Activated T-helper 1 cell treated with anti-CD3 and anti-CD28 coated beads, Interleukin-12 subunit alpha, Interleukin-12 subunit beta, Interleukin-2, Interleukin-4 antibody, amounts not matched to agents 30 ng/mL and 10 ng/mL and 1 ng/mL, durations not matched to agents 14 hours and 24 hours and 36 hours (primary cell): ENCODE measurements around the gene CLCA2. TPM values are rescaled to one million over a fixed set of nuclear protein-coding genes. Genes with fewer than 3 reads are reported as not detected.

Experiments
- DNase-seq: peaks from one replicate; pipeline ENCODE4 v3.0.0; 2021; ENCODE audit warnings: low spot score
- H3K27ac Mint-ChIP-seq: one replicate; pipeline ENCODE4 v1.8.0; 2021; ENCODE audit warnings: mild to moderate bottlenecking, mixed read lengths
- H3K27me3 Mint-ChIP-seq: one replicate; pipeline ENCODE4 v1.8.0; 2022; ENCODE audit warnings: mild to moderate bottlenecking, moderate library complexity, mixed read lengths; ENCODE audit not compliant: insufficient read depth
- H3K36me3 Mint-ChIP-seq: one replicate; pipeline ENCODE4 v1.8.0; 2021; ENCODE audit warnings: low read depth, mixed read lengths
- H3K4me1 Mint-ChIP-seq: one replicate; pipeline ENCODE4 v1.8.0; 2021; ENCODE audit warnings: low read depth, mixed read lengths
- H3K4me3 Mint-ChIP-seq: one replicate; pipeline ENCODE4 v1.8.0; 2021; ENCODE audit warnings: mild to moderate bottlenecking, moderate library complexity, mixed read lengths
- H3K9me3 Mint-ChIP-seq: one replicate; pipeline ENCODE4 v1.8.0; 2021; ENCODE audit warnings: mixed read lengths
- intact Hi-C: fragments of 100-400 bp; cut with micrococcal nuclease; formaldehyde crosslinking; loops from one replicate; pipeline ENCODE4 v1.15.1; 2024
- total RNA-seq: library from RNA; stranded (reverse); gene quantifications from 2 replicates; pipeline ENCODE4 v1.2.3, GENCODE V29; 2022

Gene CLCA2
- total RNA-seq, 1 donor from 2014 or later = not detected

- Mint-ChIP-seq H3K27ac (peak within 1 kb of the TSS; percentile 96), H3K36me3 (peaks cover 12% of the 10 kb centered on the region), H3K9me3 (peaks cover 7% of the 10 kb centered on the region), H3K27me3 (no peaks in the 10 kb centered on the region), H3K4me1 (peaks cover 54% of the 10 kb centered on the region), H3K4me3 (peak within 1 kb of the TSS; percentile 97)
- intact Hi-C loops = loop anchor here (1.0 to 10.0 kb wide), 10 partner anchors 8 to 1121 kb away; partner anchors contain the start of genes BCL10, HS2ST1, SELENOF and SH3GLB1
- DNase-seq = peak; percentile 90
These were observed 28.0 kb upstream of the CLCA2 start, which contains the start of gene ODF2L for GRCh38 chr1:86395751-86396497. ODF2L (minus strand) TSS chr1:86396323; CDS start chr1:86387027, 9,296 bp downstream.

- H3K27me3 Mint-ChIP-seq = no peaks in the 10 kb centered on the region
- peaks cover under 1% of the 10 kb centered on the region for H3K9me3 Mint-ChIP-seq
- intact Hi-C loops = loop anchor here (1.0 to 10.0 kb wide), 10 partner anchors 8 to 1122 kb away; partner anchors contain the start of genes BCL10, HS2ST1, SELENOF and SH3GLB1
- peaks cover 7% of the 10 kb centered on the region for H3K36me3 Mint-ChIP-seq
- peak overlapping the region; percentile 97 for H3K4me3 Mint-ChIP-seq
- H3K4me1 Mint-ChIP-seq = peaks cover 49% of the 10 kb centered on the region
- DNase-seq = no peak
- H3K27ac Mint-ChIP-seq = peak overlapping the region; percentile 96
These were observed 27.5 kb upstream of the CLCA2 start for GRCh38 chr1:86396498-86396890.

GRCh38 chr1:86409416-86410021 lies 14.5 kb upstream of the CLCA2 start:
- no peaks in the 10 kb centered on the region for H3K4me1 Mint-ChIP-seq
- H3K27ac Mint-ChIP-seq = no peak overlapping the region
- no peaks in the 10 kb centered on the region for H3K36me3 Mint-ChIP-seq
- intact Hi-C loops = no loop called here
- H3K27me3 Mint-ChIP-seq = peaks cover 16% of the 10 kb centered on the region
- no peaks in the 10 kb centered on the region for H3K9me3 Mint-ChIP-seq
- no peak for DNase-seq
- no peak overlapping the region for H3K4me3 Mint-ChIP-seq

GRCh38 chr1:86410879-86411278 lies 13.1 kb upstream of the CLCA2 start:
- Mint-ChIP-seq H3K27me3 (peaks cover 13% of the 10 kb centered on the region), H3K9me3 (no peaks in the 10 kb centered on the region)
- intact Hi-C loops = no loop called here

DNA sequence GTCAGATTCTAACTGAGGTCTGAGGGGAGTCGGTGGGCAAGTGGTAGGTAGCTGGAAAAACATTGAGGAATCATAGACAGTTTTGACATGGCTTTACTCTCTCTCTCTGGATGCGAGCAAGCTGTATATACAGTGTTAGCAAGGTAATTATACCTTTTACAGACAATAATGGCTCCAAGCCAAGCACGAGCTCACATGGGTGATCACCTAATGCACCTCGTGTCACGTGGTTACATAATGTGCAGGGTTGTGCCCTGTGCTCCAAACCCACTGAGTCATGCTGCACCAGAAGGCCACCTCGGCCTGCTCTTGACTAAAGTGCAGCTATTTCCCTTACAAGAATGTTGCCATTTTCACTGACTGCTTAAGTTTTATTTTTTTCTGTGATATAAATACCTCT lies 7.6 kb upstream of the CLCA2 start:
- H3K4me3 Mint-ChIP-seq = no peak overlapping the region
- H3K36me3 Mint-ChIP-seq = no peaks in the 10 kb centered on the region
- H3K27me3 Mint-ChIP-seq = peaks cover 2% of the 10 kb centered on the region
- intact Hi-C loops = no loop called here
- H3K9me3 Mint-ChIP-seq = no peaks in the 10 kb centered on the region
- H3K27ac Mint-ChIP-seq = no peak overlapping the region
- DNase-seq = no peak
- H3K4me1 Mint-ChIP-seq = peaks cover 5% of the 10 kb centered on the region

More at GRCh38 chr1:86410879-86411278, 13.1 kb upstream of the CLCA2 start:
- Mint-ChIP-seq H3K4me1 (no peaks in the 10 kb centered on the region), H3K27ac (no peak overlapping the region), H3K4me3 (no peak overlapping the region), H3K36me3 (no peaks in the 10 kb centered on the region)
- DNase-seq = no peak

DNA sequence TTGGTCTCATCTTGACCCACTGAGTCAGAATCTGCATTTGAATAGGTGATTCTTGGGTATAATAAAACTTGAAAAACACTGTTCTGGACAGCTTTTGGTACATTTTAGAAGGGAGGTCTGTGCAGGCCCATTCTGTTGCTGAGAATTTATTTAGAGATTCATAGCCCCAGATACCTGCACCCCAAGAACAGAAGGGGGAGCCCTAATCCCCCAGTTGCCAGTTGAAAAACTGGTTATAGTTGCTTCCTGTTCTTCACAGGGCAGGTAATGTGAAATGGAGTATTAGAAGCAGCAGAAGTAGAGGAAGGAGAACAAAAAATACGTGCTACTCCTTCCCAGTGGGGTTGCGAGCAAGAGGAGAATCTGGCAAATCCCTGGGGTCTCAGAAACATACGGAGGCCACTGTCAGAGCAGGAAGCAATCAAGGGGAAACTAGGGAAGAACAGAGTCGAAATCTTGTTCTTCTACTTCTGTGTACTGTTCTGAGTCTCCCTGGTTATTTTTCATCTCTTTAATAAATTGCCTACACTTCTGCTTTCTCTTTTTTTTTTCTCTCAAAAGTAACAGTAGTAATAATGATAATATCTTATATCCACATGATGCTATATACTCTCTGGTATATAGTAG lies 4.6 kb upstream of the CLCA2 start:
- H3K4me3 Mint-ChIP-seq = no peak overlapping the region
- peak; percentile 29 for DNase-seq
- intact Hi-C loops = loop anchor here (1.0 to 2.0 kb wide), 2 partner anchors 39 to 83 kb away; no protein-coding TSS in a partner anchor
- no peaks in the 10 kb centered on the region for H3K36me3 Mint-ChIP-seq
- no peak overlapping the region for H3K27ac Mint-ChIP-seq
- no peaks in the 10 kb centered on the region for H3K9me3 Mint-ChIP-seq
- peaks cover 3% of the 10 kb centered on the region for H3K27me3 Mint-ChIP-seq
- peaks cover 5% of the 10 kb centered on the region for H3K4me1 Mint-ChIP-seq

- no peaks in the 10 kb centered on the region for H3K36me3 Mint-ChIP-seq
- intact Hi-C loops = no loop called here
- DNase-seq = no peak
- H3K4me3 Mint-ChIP-seq = no peak overlapping the region
- H3K27me3 Mint-ChIP-seq = peaks cover 3% of the 10 kb centered on the region
- no peak overlapping the region for H3K27ac Mint-ChIP-seq
- no peaks in the 10 kb centered on the region for H3K9me3 Mint-ChIP-seq
- peaks cover 5% of the 10 kb centered on the region for H3K4me1 Mint-ChIP-seq
These were observed 2.2 kb upstream of the CLCA2 start for GRCh38 chr1:86421601-86422280.

DNA sequence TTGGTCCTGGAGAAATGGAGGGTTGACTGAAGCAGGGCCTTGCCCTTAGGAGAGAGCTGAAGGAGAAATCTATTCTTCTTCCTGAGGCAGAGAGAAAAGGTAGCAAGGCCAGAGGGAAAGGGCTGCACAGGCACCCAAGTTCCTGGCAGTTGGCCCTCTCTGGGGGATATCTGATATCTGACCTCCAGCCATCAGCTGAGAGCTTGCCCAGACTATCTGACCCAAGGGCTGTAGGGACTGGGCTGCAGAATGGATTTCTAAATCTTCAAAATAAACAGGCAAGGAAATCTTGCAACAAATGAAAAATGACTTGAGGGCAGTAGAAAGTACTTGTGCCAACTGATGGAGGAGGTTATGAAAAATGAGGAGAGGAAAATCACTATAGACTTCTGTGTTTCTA lies 498 bp upstream of the CLCA2 start:
- H3K27me3 Mint-ChIP-seq = peaks cover 3% of the 10 kb centered on the region
- H3K9me3 Mint-ChIP-seq = no peaks in the 10 kb centered on the region
- no peaks in the 10 kb centered on the region for H3K36me3 Mint-ChIP-seq
- no peak overlapping the region for H3K27ac Mint-ChIP-seq
- no peak for DNase-seq
- intact Hi-C loops = no loop called here
- H3K4me3 Mint-ChIP-seq = no peak overlapping the region
- H3K4me1 Mint-ChIP-seq = peaks cover 5% of the 10 kb centered on the region

GRCh38 chr1:86429122-86429725 lies 5.3 kb downstream of the CLCA2 start:
- no peaks in the 10 kb centered on the region for H3K4me1 Mint-ChIP-seq
- H3K27ac Mint-ChIP-seq = no peak overlapping the region
- no peak overlapping the region for H3K4me3 Mint-ChIP-seq
- intact Hi-C loops = no loop called here
- no peak for DNase-seq
- peaks cover 2% of the 10 kb centered on the region for H3K27me3 Mint-ChIP-seq
- H3K9me3 Mint-ChIP-seq = no peaks in the 10 kb centered on the region
- H3K36me3 Mint-ChIP-seq = no peaks in the 10 kb centered on the region

GRCh38 chr1:86429835-86430234 lies 5.9 kb downstream of the CLCA2 start:
- Mint-ChIP-seq H3K4me3 (no peak overlapping the region), H3K4me1 (no peaks in the 10 kb centered on the region), H3K27me3 (peaks cover 2% of the 10 kb centered on the region), H3K27ac (no peak overlapping the region), H3K9me3 (no peaks in the 10 kb centered on the region), H3K36me3 (no peaks in the 10 kb centered on the region)
- intact Hi-C loops = no loop called here
- no peak for DNase-seq

- Mint-ChIP-seq H3K27me3 (peaks cover 2% of the 10 kb centered on the region), H3K27ac (no peak overlapping the region), H3K4me1 (no peaks in the 10 kb centered on the region), H3K36me3 (no peaks in the 10 kb centered on the region), H3K4me3 (no peak overlapping the region), H3K9me3 (no peaks in the 10 kb centered on the region)
- intact Hi-C loops = no loop called here
- DNase-seq = no peak
These were observed 6.4 kb downstream of the CLCA2 start for GRCh38 chr1:86430376-86430775.

DNA sequence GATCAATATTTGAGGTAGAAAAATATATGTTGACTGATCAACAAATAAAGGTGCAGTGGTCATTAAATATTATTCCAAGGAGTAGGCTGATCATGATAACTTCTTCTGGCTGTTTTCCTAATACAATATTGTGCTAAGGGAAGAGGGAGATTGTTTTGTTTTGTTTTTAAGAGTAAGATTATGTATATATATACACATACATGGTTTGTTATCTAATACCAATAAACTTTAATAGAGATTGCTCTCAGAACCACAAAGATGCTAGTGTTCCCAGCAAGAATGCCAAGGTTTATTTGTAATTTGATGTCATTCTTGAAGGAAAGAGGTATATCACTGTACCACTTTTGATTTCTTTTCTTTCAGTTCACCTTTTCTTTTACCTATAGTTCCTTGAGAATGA lies 10.1 kb downstream of the CLCA2 start:
- Mint-ChIP-seq H3K4me1 (no peaks in the 10 kb centered on the region), H3K36me3 (no peaks in the 10 kb centered on the region), H3K27me3 (peaks cover 8% of the 10 kb centered on the region), H3K27ac (no peak overlapping the region), H3K9me3 (no peaks in the 10 kb centered on the region), H3K4me3 (no peak overlapping the region)
- intact Hi-C loops = no loop called here
- DNase-seq = no peak
